Transverse colon (tissue), 4 donors: ENCODE results near the gene TGM6. TPM values are rescaled to one million over a fixed set of nuclear protein-coding genes. Genes with fewer than 3 reads are reported as not detected.

ENCODE experiments used
- DNase-seq: peaks from one replicate; pipeline ENCODE4 v3.0.0-alpha.2; 2019
- H3K27ac ChIP-seq, 4 donors: fragments of 200-600 bp; sonication (generic); 2 replicates each; pipeline ENCODE4 v1.5.1; 2016 to 2018; ENCODE audit warnings: inconsistent platforms in 4 of 4
- H3K27me3 ChIP-seq: fragments of 200-600 bp; sonication (generic); 2 replicates; pipeline ENCODE4 v1.5.1; 2017; ENCODE audit warnings: inconsistent platforms
- H3K36me3 ChIP-seq, 4 donors: fragments of 200-600 bp; sonication (generic); 2 replicates each; pipeline ENCODE4 v1.5.1; 2017 to 2019; ENCODE audit warnings: inconsistent platforms in 4 of 4
- H3K4me1 ChIP-seq, 4 donors: fragments of 200-600 bp; sonication (generic); 2 replicates each; pipeline ENCODE4 v1.5.1; 2017 to 2020; ENCODE audit warnings: inconsistent platforms in 4 of 4
- H3K4me3 ChIP-seq, 4 donors: fragments of 200-600 bp; sonication (generic); 1 replicate in 1 of 4; 2 replicates in 3 of 4; pipeline versions ENCODE4 v1.5.1 to v1.6.1; 2017 to 2019; ENCODE audit warnings: inconsistent platforms in 4 of 4
- H3K9me3 ChIP-seq, 2 donors: fragments of 200-600 bp; sonication (generic); 2 replicates each; pipeline ENCODE4 v1.5.1; 2017 to 2019; ENCODE audit warnings: inconsistent platforms in 2 of 2
- CTCF ChIP-seq, 5 experiments: fragments of 200-600 bp in 3 of 5; fragments of 450-650 bp in 2 of 5; sonication (generic) in 3 of 5; IDR thresholded peaks; 1 replicate in 2 of 5; 2 replicates in 3 of 5; pipeline ENCODE4 v1.5.1; 2016 to 2017; ENCODE audit warnings: antibody characterized with exemption in 5 of 5, inconsistent platforms in 3 of 5, mild to moderate bottlenecking in 2 of 5, moderate library complexity in 1 of 5
- EP300 ChIP-seq: sonication (generic); formaldehyde crosslinking; IDR thresholded peaks from one replicate; pipeline ENCODE4 v1.6.1; 2017; ENCODE audit warnings: antibody characterized with exemption, low read depth
- POLR2A ChIP-seq: fragments of 450-650 bp; IDR thresholded peaks from one replicate; pipeline ENCODE4 v1.6.1; 2016; ENCODE audit warnings: antibody characterized with exemption, mild to moderate bottlenecking, moderate library complexity
- POLR2AphosphoS5 ChIP-seq, 3 donors: sonication (generic); formaldehyde crosslinking; IDR thresholded peaks; one replicate each; pipeline ENCODE4 v1.6.1; 2016; ENCODE audit warnings: antibody characterized with exemption in 3 of 3
- WGBS, 2 donors: methylation state at CpG; one replicate each; pipeline ENCODE4 v1.1.5; 2018; ENCODE audit warnings: low coverage in 1 of 2; 5-methylcytosine and 5-hydroxymethylcytosine counted together
- in situ Hi-C, 4 donors: fragments of 200-750 bp; cut with MboI; loops; one replicate each; pipeline versions ENCODE4 v1.15.0 to v1.15.1; 2017; ENCODE audit warnings: low sequenced_read_pairs in 3 of 4, low pct_ligation_motif_present in 1 of 4, low pct_unique_long_range_greater_than_20kb in 1 of 4
- intact Hi-C: fragments of 100-400 bp; cut with DNase I; formaldehyde crosslinking; loops from one replicate; pipeline ENCODE4 v1.15.1; 2023; ENCODE audit warnings: low total_unique reads
- total RNA-seq, 4 donors: library from RNA; depleted of rRNA; stranded (reverse); fragments of >200 nt; gene quantifications; one replicate each; pipeline ENCODE4 v1.1.0, GENCODE V29; 2016

The TGM6 gene
- total RNA-seq, 4 donors from 2014 or later: 0.14 TPM; not detected in 3

- TF ChIP-seq POLR2A (no peak), CTCF (IDR thresholded peaks at IDR 0.05) (no peak), EP300 (no peak), POLR2AphosphoS5 (IDR thresholded peaks at IDR 0.05) (no peak)
- WGBS, 2 donors: 67 to 86% methylated on average over 1 to 3 of the region's 3 CpGs
- intact Hi-C loops (no loop called here), in situ Hi-C loops (no loop called here)
- no peaks in the 10 kb centered on the region for H3K9me3 ChIP-seq
- no peak overlapping the region for H3K4me3 ChIP-seq
- DNase-seq: no peak
- no peaks in the 10 kb centered on the region for H3K36me3 ChIP-seq
- H3K27ac ChIP-seq: no peak overlapping the region
- no peaks in the 10 kb centered on the region for H3K4me1 ChIP-seq
- peaks cover 18% of the 10 kb centered on the region for H3K27me3 ChIP-seq
Observed at GRCh38 chr20:2353231-2353630, 27.5 kb upstream of the TGM6 start.

DNA sequence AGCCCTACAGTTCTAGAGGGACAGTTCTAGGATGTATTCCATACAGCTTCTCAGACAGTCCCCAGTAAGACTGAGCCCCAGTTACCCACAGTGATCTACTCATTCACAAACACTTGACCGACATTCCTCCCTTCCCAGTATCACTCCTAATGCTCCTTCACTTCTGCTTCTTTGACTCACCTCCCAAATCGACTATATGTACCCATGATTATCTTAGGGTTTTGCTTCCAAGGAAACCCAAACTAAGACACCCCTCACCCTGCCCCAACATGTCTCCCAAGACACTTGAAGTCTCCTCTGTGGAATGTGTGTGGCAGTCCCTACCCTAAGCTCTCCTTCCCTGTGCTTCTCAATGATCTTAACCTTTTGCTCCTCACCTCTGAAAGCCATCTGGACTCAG, 23.6 kb upstream of the TGM6 start:
- WGBS, 2 donors: 25 to 73% methylated on average over 2 of the region's 2 CpGs
- in situ Hi-C loops: no loop called here

DNA sequence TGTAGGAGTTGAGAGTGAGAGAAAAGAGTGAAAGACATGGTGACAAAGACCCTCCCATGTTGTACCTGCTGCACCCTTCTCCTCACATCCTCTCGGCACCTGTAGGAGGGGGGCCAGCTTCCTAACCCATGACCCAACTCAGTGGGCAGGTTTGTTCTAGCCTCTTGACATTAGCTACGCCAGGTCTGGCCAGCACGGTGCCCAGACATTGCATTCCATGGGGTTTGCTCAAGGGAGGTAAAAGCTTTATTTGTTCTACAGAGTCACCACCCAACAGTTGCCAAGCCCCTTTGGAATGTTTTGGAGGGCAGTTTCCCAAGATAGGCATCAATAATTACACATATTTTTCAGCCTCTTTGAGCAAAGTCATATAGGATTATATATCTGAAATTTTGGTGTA, 22.7 kb upstream of the TGM6 start:
- intact Hi-C loops: no loop called here
- no peaks in the 10 kb centered on the region for H3K36me3 ChIP-seq
- H3K27me3 ChIP-seq: peaks cover 8% of the 10 kb centered on the region
- no peak overlapping the region for H3K4me3 ChIP-seq
- in situ Hi-C loops: no loop called here
- no peaks in the 10 kb centered on the region for H3K4me1 ChIP-seq
- no peak for DNase-seq
- WGBS, 2 donors: 78 to 83% methylated on average over 2 to 3 of the region's 3 CpGs
- no peak for TF ChIP-seq EP300
- TF ChIP-seq CTCF (IDR thresholded peaks at IDR 0.05): no peak
- TF ChIP-seq POLR2AphosphoS5 (IDR thresholded peaks at IDR 0.05): no peak
- TF ChIP-seq POLR2A: no peak
- no peak overlapping the region for H3K27ac ChIP-seq
- peaks cover 4 to 13% of the 10 kb centered on the region in 2 donors for H3K9me3 ChIP-seq

More for the DNA sequence above, 23.6 kb upstream of the TGM6 start:
- intact Hi-C loops: no loop called here
- peaks cover 4 to 13% of the 10 kb centered on the region in 2 donors for H3K9me3 ChIP-seq
- no peak overlapping the region for H3K27ac ChIP-seq
- DNase-seq: no peak
- peaks cover 10% of the 10 kb centered on the region for H3K27me3 ChIP-seq
- H3K4me3 ChIP-seq: no peak overlapping the region
- TF ChIP-seq POLR2A (no peak), POLR2AphosphoS5 (IDR thresholded peaks at IDR 0.05) (no peak), CTCF (IDR thresholded peaks at IDR 0.05) (no peak), EP300 (no peak)
- H3K4me1 ChIP-seq: no peaks in the 10 kb centered on the region
- no peaks in the 10 kb centered on the region for H3K36me3 ChIP-seq

DNA sequence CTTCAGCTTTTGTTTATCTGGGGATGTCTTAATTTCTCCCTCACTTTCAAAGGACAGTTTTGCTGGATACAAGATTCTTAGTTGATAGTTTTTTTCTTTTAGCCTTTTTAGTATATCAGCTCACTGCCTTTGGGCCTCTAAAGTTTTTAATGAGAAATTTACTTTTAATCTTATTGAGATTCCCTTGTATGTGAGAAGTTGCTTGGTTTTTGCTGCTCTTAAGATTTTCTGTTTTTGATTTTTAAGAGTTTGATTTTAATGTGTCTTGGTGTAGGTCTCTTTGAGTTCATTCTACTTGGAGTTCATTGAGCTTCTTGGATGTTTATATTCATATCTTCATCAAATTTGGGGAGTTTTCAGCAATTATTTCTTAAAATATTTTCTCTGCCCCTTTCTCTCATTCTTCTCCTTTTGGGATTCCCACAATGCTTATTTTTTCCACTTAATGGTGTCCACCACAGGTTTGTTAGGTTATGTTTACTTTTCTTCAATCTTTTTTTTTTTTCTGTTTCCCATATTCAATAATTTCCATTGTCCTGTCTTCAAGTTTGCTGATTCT, 19.6 kb upstream of the TGM6 start:
- in situ Hi-C loops (no loop called here), intact Hi-C loops (no loop called here)
- TF ChIP-seq EP300 (no peak), CTCF (IDR thresholded peaks at IDR 0.05) (no peak), POLR2AphosphoS5 (IDR thresholded peaks at IDR 0.05) (no peak), POLR2A (no peak)
- Histone ChIP-seq H3K27ac (no peak overlapping the region), H3K4me3 (no peak overlapping the region), H3K36me3 (no peaks in the 10 kb centered on the region), H3K4me1 (no peaks in the 10 kb centered on the region), H3K9me3 (peaks cover 4 to 13% of the 10 kb centered on the region in 2 donors), H3K27me3 (no peaks in the 10 kb centered on the region)
- DNase-seq: no peak
